Mesothelial cell of epicardium (in vitro differentiated cells): Measurements from ENCODE around the gene ITGBL1. TPM values are rescaled to one million over a fixed set of nuclear protein-coding genes. Genes with fewer than 3 reads are reported as not detected.

Experiments
- DNase-seq, 2 experiments: peaks; one replicate each; pipeline ENCODE4 v3.0.0; 2021; ENCODE audit warnings: low spot score in 2 of 2; ENCODE audit not compliant: unreplicated experiment in 2 of 2
- H3K27ac Mint-ChIP-seq: 2 replicates; pipeline ENCODE4 v1.8.0; 2021; ENCODE audit warnings: mixed read lengths
- H3K27me3 Mint-ChIP-seq: 2 replicates; pipeline ENCODE4 v1.8.0; 2021; ENCODE audit warnings: low read depth, mixed read lengths
- H3K36me3 Mint-ChIP-seq: 2 replicates; pipeline ENCODE4 v1.8.0; 2021; ENCODE audit warnings: mixed read lengths
- H3K4me1 Mint-ChIP-seq: 2 replicates; pipeline ENCODE4 v1.8.0; 2021; ENCODE audit warnings: mixed read lengths
- H3K4me3 Mint-ChIP-seq: 2 replicates; pipeline ENCODE4 v1.8.0; 2021; ENCODE audit warnings: mild to moderate bottlenecking, moderate library complexity, mixed read lengths
- H3K9me3 Mint-ChIP-seq: 2 replicates; pipeline ENCODE4 v1.8.0; 2021; ENCODE audit warnings: mixed read lengths
- total RNA-seq: library from RNA; stranded (reverse); gene quantifications from 3 replicates; pipeline ENCODE4 v1.2.1, GENCODE V29; 2021
- TF ChIP-seq, protein P1 (sequence below): fragments of 200-600 bp; sonication (generic); IDR thresholded peaks from one replicate; pipeline ENCODE4 v1.5.0; 2021; ENCODE audit warnings: antibody characterized with exemption; ENCODE audit not compliant: unreplicated experiment

ITGBL1 gene
- total RNA-seq, 1 donor from 2014 or later, result 0.07 TPM

DNA sequence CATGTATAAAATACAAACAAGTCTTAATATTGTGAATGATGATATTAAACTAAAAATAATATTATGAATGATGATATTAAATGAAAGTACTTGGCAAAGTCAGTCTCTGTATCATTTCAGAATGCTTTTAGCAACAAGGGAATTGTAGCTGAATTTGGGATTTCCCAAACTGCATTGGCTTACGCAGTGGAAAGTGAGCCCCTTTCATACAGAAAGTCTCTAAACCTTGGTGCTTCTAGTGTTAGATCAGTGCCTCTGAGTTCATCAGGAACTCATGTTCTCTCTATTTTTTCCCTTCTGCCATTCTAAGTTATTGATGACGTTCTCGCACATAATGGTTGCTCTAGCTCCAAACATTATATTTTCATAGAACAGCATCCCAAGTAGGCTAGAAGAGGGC lies 300.0 kb downstream of the ITGBL1 start:
- TF ChIP-seq, protein P1, sequence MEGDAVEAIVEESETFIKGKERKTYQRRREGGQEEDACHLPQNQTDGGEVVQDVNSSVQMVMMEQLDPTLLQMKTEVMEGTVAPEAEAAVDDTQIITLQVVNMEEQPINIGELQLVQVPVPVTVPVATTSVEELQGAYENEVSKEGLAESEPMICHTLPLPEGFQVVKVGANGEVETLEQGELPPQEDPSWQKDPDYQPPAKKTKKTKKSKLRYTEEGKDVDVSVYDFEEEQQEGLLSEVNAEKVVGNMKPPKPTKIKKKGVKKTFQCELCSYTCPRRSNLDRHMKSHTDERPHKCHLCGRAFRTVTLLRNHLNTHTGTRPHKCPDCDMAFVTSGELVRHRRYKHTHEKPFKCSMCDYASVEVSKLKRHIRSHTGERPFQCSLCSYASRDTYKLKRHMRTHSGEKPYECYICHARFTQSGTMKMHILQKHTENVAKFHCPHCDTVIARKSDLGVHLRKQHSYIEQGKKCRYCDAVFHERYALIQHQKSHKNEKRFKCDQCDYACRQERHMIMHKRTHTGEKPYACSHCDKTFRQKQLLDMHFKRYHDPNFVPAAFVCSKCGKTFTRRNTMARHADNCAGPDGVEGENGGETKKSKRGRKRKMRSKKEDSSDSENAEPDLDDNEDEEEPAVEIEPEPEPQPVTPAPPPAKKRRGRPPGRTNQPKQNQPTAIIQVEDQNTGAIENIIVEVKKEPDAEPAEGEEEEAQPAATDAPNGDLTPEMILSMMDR, result no peak
- H3K27ac Mint-ChIP-seq, result no peak overlapping the region
- no peak for DNase-seq
- peaks cover 35% of the 10 kb centered on the region for H3K4me1 Mint-ChIP-seq
- no peaks in the 10 kb centered on the region for H3K36me3 Mint-ChIP-seq
- H3K9me3 Mint-ChIP-seq, result peaks cover 4% of the 10 kb centered on the region
- no peak overlapping the region for H3K4me3 Mint-ChIP-seq
- peaks cover 2% of the 10 kb centered on the region for H3K27me3 Mint-ChIP-seq

DNA sequence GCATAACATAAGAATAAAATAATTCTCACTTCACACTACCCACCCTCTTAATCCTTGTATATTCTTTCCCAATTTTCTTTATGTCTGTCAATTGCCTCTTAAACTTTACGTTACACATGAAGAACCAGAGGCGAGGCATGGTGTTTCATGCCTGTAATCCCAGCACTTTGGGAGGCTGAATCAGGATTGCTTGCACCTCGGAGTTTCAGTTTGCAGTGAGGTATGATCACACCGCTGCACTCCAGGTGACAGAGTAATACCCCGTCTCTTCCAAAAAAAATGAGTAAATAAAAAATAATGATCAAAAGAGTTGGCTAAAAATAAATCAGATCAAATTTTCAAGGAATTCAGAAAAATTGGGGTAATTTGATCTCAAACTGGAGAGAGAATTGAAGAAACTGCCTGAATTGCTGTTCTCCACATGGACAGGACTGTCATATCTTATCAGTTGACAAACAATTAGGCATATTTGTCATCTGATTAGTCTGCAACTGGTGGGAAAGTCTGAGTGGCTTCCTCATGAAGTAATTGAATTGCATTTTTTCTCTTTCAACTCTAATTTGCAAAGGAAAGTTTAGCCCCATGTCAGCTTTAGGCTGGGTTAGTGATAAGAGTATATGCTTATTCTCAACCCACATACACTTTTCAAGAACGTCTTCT lies 302.9 kb downstream of the ITGBL1 start:
- Mint-ChIP-seq H3K4me1 (peaks cover 29% of the 10 kb centered on the region), H3K4me3 (no peak overlapping the region), H3K36me3 (no peaks in the 10 kb centered on the region), H3K27me3 (peaks cover 27% of the 10 kb centered on the region), H3K27ac (peak overlapping the region; percentile 28), H3K9me3 (no peaks in the 10 kb centered on the region)
- TF ChIP-seq, protein P1, result no peak
- no peak for DNase-seq

DNA sequence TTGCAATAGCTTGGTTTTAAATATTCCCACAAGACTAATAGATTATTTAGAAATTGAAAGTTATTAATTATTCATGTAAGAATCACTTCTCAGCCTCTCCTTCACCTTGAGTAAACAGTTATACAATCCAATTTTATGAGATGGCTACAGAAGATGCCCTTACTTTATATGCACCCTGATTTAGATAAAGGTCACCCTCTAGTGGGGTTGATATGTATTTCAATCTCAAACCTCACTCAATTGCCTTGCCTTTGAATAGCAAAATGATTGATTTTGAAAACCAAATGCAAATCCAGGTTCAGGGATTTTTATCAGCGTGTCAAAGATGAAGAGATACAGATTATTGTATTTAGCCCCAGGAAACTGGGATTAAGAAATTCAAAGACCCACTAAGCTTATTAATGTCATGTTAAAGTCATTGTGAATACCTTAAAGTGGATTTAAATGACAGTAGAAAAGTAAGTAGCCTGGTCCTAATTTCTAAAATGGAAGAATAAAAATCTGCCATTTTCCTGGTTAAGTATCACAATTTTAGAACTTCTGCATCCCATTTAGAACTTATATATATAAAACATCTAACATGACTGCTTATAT lies 305.1 kb downstream of the ITGBL1 start:
- Mint-ChIP-seq H3K27me3 (peaks cover 35% of the 10 kb centered on the region), H3K4me3 (no peak overlapping the region), H3K9me3 (no peaks in the 10 kb centered on the region), H3K27ac (no peak overlapping the region), H3K36me3 (no peaks in the 10 kb centered on the region), H3K4me1 (peaks cover 13% of the 10 kb centered on the region)
- no peak for DNase-seq
- TF ChIP-seq, protein P1, result peak; percentile 43

DNA sequence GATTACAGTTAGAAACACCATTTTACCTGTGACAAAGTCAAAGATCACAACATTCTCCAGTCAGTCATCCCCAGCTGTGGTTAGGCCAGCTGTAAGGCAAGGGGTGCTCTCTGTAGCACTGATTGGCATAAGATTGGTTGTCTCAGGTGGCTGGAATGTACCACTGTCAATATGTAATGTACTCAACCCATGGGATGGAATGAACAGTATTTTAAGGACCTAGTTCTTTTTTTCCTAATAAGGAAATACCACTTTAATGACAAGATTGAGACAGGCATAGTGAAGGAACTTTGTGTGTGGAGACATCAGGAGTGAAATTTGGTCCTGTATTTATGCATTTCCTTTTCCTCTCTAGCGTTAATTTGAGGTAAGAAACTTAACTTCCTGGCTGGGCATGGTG lies 310.7 kb downstream of the ITGBL1 start:
- TF ChIP-seq, protein P1, result no peak
- no peak for DNase-seq
- Mint-ChIP-seq H3K27ac (no peak overlapping the region), H3K27me3 (peaks cover 36% of the 10 kb centered on the region), H3K9me3 (peaks cover 4% of the 10 kb centered on the region), H3K36me3 (no peaks in the 10 kb centered on the region), H3K4me3 (no peak overlapping the region), H3K4me1 (no peaks in the 10 kb centered on the region)

Other genes starting within 250 kb of the ITGBL1 start
- gene NALCN, start 36.2 kb upstream of the ITGBL1 start, total RNA-seq, result 2.1 to 2.5 TPM (median 2.2 TPM) in 3 replicates